Stimulated activated memory B cell treated with anti-CD40 and anti-IgM and Interleukin-4, amounts not matched to agents 10 μg/mL and 1 μg/mL and 100 μg/mL, for 72 hours (primary cell): ENCODE data around the gene CFAP45.

Source experiments
- ATAC-seq: fragments of 150-1000 bp; cut with Tn5 transposase; 2 replicates; pipeline ENCODE4 v1.10.0; 2021
- H3K27ac Mint-ChIP-seq: one replicate; pipeline ENCODE4 v1.8.0; 2022; ENCODE audit warnings: mild to moderate bottlenecking, mixed read lengths
- H3K27me3 Mint-ChIP-seq: one replicate; pipeline ENCODE4 v1.8.0; 2022; ENCODE audit warnings: mixed read lengths
- H3K36me3 Mint-ChIP-seq: one replicate; pipeline ENCODE4 v1.8.0; 2022; ENCODE audit warnings: mixed read lengths
- H3K4me1 Mint-ChIP-seq: one replicate; pipeline ENCODE4 v1.8.0; 2022; ENCODE audit warnings: mixed read lengths
- H3K4me3 Mint-ChIP-seq: one replicate; pipeline ENCODE4 v1.8.0; 2022; ENCODE audit warnings: mild to moderate bottlenecking, moderate library complexity, mixed read lengths
- H3K9me3 Mint-ChIP-seq: one replicate; pipeline ENCODE4 v1.8.0; 2022; ENCODE audit warnings: mixed read lengths

Gene CFAP45

DNA sequence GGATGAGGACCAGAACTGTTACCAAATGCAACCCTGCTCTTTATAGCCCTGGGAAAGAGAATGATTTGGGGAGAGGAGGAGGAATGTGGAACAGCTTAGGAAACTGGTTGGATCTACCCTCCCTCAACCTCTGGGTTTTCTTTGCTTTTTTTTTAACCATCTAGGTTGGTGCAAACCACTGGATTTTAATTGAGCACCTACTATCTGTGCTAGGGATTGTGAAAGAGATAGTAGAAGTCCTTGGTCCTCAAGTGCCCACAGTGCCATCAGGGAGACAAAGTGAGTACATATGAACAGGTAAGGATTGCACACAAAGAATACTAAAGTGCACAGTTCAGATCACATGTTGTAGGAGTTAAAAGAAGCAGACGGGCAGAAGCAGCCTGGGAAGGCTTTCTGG is 20.7 kb upstream of the CFAP45 start:
- peak overlapping the region; percentile 95 for H3K4me3 Mint-ChIP-seq
- peaks cover 65% of the 10 kb centered on the region for H3K36me3 Mint-ChIP-seq

DNA sequence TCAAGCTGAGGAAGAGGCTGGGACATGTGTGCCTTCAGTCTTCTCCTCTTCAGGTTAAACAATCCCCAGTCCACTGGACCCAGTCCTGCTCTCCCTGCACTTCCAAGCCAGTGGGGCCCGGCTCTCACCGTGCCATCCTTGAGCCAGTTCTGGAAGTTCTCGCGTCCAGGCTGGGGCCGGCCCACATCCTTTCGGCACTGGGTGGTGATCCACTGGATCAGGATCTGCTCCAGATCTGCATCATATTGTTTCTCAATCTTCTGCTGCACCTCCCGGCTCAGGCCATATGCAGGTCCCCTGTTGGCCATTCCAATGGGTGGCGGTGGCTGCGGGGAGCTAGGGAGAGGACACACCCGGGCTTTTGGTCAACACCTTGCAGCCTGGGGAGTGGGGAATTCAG is 20.2 kb upstream of the CFAP45 start:
- Mint-ChIP-seq H3K36me3 (peaks cover 66% of the 10 kb centered on the region), H3K4me1 (peaks cover 75% of the 10 kb centered on the region), H3K4me3 (peak overlapping the region; percentile 95), H3K27ac (peak overlapping the region; percentile 96), H3K27me3 (no peaks in the 10 kb centered on the region), H3K9me3 (no peaks in the 10 kb centered on the region)
- no peak for ATAC-seq

More for the DNA sequence above, 20.7 kb upstream of the CFAP45 start:
- ATAC-seq, result no peak
- Mint-ChIP-seq H3K27me3 (no peaks in the 10 kb centered on the region), H3K9me3 (no peaks in the 10 kb centered on the region), H3K27ac (peak overlapping the region; percentile 96), H3K4me1 (peaks cover 74% of the 10 kb centered on the region)

DNA sequence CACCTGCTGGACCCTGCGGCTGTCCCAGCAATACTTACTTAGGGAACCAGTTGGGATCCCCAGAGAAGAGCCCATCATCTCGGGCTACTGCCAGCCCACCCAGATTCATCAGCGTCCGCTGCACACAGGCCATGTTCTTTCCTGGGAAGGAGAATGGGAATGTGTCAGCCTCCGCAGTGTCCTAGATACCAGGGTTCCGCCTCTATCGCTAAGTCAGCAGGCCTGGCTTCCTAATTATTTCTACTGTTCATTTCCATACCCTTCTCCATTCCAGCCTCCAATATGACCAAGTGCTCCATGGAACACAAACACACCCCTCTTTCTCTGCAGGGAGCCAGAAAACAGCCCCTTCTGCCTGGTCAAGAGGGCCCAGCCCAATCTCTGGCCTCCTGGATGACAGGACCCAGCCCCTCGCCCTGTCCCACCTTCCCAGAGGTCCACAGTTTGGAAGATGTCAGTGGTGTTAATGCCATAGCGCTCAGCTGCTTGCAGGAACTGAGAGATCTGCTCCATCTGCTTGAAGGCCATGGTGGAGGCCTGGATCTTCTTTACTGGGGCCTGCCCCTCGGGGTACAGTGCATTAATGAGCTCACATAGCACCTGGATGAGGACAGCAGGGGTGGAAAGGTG is 19.4 kb upstream of the CFAP45 start:
- Mint-ChIP-seq H3K9me3 (no peaks in the 10 kb centered on the region), H3K36me3 (peaks cover 70% of the 10 kb centered on the region), H3K27ac (peak overlapping the region; percentile 96), H3K4me1 (peaks cover 80% of the 10 kb centered on the region), H3K4me3 (no peak overlapping the region), H3K27me3 (no peaks in the 10 kb centered on the region)
- ATAC-seq, result no peak

DNA sequence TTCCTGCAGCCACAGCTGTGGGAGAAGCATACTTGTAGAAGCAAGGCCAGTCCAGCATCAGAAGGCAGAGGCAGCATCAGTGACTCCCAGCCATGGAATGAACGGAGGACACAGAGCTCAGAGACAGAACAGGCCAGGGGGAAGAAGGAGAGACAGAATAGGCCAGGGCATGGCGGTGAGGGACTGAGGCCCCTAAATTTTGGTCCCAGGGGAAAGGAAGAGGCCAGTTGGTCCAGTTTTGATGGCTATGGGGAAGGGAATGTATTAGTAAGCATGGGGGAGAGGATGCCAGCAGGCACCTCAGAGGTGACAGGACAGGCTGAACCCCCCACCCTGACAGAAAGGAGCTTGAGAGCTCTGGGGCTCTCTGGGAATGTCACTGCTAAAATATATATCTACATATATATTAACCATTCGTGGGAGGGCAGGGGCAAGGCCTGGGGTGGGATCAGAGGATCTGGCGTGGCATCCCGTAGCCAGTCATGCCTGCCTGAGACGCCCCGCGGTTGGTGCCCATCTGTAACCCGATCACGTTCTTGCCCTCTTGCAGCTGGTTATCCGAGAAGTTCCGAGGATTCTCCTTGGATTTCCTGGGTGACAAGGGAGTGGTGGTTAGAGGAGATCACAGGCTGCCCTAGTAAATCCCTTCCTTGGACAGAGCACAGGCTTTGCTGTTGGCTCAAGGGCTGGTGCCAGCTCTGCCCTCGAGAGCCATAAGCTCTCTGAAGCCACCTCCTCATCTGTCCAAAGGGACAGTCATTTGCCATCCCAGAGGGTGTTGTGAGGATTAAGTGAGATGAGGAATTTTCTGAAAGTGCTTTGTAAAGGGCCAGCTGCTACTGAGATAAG is 18.6 kb upstream of the CFAP45 start:
- no peak for ATAC-seq
- H3K4me3 Mint-ChIP-seq, result no peak overlapping the region
- peak overlapping the region; percentile 96 for H3K27ac Mint-ChIP-seq

DNA sequence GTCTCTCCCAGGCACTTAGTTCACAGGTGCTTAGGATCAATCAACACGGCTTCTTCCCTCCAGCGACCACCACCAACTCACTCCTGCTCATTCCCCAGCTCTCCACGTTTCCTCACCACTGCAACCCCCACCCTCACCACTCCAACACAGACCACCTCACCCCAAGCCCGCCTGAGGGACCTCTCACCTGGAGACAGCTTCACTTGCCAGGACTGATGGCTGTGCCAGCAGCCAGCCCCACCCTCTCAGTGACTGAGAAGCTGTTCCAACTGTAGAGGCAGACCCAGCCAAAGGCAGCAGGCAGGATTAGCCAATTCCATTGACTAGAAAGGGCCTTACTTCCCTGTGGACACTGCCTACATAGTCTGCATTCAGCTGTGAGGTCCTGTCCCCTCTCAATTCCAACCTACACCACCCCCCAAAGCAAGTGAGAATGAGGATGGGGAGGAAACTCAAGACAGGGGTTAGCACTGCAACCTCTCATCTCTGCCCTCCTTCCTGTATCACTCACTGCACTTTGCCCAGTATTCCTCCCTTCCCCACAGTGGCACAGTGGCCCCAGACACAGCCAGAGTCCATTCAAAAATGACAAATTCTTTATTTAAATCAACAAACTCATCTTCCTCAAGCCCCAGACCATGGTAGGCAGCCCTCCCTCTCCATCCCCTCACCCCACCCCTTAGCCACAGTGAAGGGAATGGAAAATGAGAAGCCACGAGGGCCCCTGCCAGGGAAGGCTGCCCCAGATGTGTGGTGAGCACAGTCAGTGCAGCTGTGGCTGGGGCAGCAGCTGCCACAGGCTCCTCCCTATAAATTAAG is 17.8 kb upstream of the CFAP45 start:
- Mint-ChIP-seq H3K4me3 (no peak overlapping the region), H3K9me3 (no peaks in the 10 kb centered on the region), H3K27ac (peak overlapping the region; percentile 96), H3K4me1 (peaks cover 82% of the 10 kb centered on the region), H3K27me3 (no peaks in the 10 kb centered on the region), H3K36me3 (peaks cover 61% of the 10 kb centered on the region)
- ATAC-seq, result no peak

More for the DNA sequence above, 18.6 kb upstream of the CFAP45 start:
- Mint-ChIP-seq H3K4me1 (peaks cover 82% of the 10 kb centered on the region), H3K27me3 (no peaks in the 10 kb centered on the region), H3K36me3 (peaks cover 69% of the 10 kb centered on the region), H3K9me3 (no peaks in the 10 kb centered on the region)

DNA sequence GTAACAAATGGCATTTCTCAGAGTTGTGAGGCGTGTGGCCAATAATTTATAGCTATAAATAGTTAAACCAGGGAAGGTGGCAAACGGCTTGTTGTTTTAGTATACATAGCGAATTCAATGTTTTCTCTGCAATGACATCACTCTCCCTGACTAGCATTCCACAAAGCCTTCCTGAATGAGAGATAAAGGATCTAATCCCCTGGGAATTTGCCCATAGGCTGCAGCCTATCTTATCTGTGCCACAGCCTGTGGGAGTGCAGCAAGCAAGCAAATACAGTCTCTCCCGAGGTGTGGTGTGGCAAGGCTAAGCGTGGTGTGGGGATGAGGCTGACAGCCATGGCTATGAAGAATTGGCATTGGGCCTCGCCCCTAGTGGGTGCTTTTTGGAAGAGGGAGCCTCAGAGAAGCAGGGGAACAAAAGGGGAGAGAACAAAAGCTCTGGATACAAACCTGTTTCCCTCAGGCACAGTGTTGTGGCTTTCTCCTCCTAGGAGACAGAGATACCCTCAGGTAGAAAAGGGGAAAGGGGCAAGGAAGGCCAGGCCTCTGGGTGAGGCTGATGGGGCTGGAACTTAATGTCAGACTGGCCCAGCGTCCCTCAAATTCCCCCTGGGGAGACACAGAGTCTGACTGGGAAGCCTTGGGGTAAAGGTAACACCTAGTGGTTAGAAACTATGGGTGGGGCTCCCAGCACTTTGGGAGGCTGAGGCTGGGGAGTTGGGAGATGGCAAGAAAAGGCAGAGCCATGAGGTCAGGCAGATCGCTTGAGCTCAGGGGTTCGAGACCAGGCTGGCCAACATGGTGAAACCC is 16.5 kb upstream of the CFAP45 start:
- Mint-ChIP-seq H3K9me3 (no peaks in the 10 kb centered on the region), H3K27me3 (no peaks in the 10 kb centered on the region), H3K4me3 (no peak overlapping the region), H3K4me1 (peaks cover 82% of the 10 kb centered on the region), H3K27ac (peak overlapping the region; percentile 43), H3K36me3 (peaks cover 60% of the 10 kb centered on the region)
- no peak for ATAC-seq

DNA sequence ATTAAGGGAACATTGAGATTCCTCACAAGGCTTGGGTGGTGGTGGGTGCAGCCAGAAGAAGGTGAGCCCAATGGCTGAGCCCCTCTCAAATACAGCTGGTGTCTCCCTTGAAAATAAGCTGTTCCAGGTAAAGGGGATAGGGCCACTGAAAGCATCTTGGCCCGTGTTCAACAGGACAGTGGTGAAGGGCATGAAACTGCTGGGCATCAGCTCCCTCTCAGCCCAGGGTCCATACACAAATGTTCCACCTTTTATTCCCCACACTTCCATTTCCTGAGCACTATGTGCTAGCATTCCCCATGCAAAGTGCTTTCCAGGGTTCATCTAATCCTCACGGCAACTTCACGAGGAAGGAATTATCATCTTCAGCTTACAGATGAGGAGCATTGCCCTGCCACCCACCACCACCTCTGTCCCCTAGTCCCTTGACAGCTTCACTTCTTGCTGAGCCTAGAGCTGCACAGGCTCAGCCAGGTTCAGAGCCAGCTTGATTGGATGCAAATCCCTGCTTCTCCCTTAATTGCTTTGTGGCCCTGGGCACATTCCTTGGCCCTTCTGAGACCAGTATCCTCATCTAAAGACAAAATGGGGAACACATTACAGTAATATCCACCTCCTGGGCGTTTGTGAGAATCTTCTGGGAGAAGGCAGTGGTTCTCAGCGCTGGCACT is 15.7 kb upstream of the CFAP45 start:
- H3K36me3 Mint-ChIP-seq, result peaks cover 57% of the 10 kb centered on the region

DNA sequence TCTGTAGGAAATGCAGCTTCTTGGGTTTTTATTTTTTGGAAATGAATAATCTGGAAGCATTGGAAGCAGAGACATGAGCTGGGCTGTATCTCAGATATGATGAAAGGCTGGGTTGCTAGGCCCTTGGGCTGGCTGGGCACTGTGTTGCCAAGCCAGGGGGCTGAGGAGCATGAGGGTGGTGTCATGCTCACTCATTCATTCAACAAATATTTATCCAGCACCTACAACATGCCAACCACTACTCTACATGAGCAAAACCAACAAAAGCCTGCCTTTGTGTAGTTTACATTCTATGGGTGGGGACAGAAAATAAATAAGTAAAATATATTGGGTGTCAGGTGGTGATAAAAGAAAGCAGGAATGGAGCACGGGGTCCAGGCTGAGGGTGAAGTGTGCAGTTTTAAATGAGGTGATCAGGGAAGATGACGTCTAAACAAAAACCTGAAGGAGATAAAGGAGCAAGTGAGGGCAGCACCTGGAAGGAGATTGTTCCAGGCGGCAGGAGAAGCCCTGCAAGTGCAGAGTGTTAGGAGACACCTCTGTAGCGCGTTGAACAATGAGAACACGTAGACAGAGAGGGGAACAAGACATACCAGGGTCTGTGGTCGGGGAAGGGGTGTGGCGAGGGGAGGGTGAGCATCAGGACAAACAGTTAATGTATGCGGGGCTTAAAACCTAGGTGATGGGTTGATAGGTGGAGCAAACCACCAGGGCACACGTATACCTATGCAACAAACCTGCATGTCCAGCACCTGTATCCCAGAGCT is 14.5 kb upstream of the CFAP45 start:
- Mint-ChIP-seq H3K36me3 (peaks cover 44% of the 10 kb centered on the region), H3K4me3 (no peak overlapping the region), H3K4me1 (peaks cover 81% of the 10 kb centered on the region)

More for the DNA sequence above, 15.7 kb upstream of the CFAP45 start:
- H3K9me3 Mint-ChIP-seq, result no peaks in the 10 kb centered on the region
- H3K4me3 Mint-ChIP-seq, result no peak overlapping the region
- no peak for ATAC-seq
- H3K4me1 Mint-ChIP-seq, result peaks cover 82% of the 10 kb centered on the region
- peak overlapping the region; percentile 43 for H3K27ac Mint-ChIP-seq
- H3K27me3 Mint-ChIP-seq, result no peaks in the 10 kb centered on the region

DNA sequence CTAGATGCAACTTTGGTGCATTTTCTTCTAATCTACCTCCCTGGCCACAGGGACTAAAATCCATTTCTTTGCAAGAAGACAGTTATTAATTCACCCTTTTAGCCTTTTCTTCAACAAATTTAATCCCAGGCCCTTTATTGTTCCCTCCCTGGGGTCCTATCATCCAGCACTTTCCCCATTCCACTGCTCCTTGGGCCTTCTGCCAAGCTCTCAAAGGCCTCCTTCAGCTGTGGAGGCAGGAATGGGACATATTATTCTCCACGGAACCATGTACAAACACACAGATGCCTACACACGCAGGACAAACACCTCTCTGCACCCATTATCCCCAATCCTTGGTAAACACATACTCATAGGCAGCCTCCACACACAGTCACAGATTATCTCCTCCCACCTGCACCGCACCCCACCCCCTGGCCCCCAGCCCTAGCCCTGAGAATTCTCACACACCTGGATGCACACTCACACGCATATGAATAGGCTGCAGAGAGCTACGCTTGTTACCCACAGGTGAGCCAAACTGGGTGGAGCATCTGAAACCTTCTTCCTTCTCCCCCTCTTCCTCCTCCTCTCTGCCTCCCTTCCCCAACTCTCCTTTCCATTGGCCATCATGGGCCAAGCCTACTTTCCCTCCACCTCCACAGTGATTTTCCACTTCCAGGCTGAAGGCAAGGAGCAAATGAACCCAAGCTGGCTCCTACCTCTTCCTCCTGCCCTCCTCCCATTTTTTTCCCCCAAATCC is 13.7 kb upstream of the CFAP45 start:
- ATAC-seq, result no peak
- peaks cover 38% of the 10 kb centered on the region for H3K36me3 Mint-ChIP-seq
- peaks cover 81% of the 10 kb centered on the region for H3K4me1 Mint-ChIP-seq
- no peaks in the 10 kb centered on the region for H3K9me3 Mint-ChIP-seq
- H3K27ac Mint-ChIP-seq, result peak overlapping the region; percentile 81
- no peak overlapping the region for H3K4me3 Mint-ChIP-seq
- H3K27me3 Mint-ChIP-seq, result no peaks in the 10 kb centered on the region

More for the DNA sequence above, 14.5 kb upstream of the CFAP45 start:
- Mint-ChIP-seq H3K27ac (peak overlapping the region; percentile 81), H3K9me3 (no peaks in the 10 kb centered on the region), H3K27me3 (no peaks in the 10 kb centered on the region)
- ATAC-seq, result no peak

DNA sequence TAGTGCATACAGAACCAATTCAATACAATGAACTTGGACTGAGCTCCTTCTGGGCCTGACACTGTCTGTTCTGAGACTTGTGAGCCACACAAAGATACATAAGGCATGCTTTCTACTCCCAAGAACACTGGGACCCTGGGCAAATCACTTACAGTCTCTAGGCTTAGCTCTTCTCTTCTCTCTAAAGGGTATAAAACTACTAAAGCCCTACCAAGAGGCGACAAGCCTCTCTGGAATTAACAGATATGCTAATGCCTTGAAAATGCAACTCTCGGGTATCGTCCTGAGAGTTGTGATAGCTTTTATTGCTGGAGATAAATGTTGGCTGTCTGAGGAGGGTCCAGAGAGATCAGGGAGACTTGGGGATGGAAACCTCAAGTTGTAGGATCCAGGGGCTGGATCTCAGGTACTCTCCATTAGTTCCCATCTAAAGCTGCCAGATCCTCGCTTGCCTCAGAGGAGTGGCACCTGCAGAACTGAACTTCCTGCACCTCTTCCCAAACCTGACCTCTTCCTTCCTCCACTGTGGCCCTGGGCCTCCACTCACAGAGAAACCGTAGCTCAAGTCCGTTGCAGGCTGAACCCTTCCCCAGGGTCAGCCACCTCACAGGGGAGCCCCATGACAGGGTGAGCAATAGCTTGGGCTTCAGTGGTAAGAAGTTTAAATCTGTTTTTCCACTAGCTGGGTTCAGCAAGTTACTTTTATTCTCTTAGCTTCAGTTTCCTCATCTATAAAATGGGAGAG is 11.5 kb upstream of the CFAP45 start:
- Mint-ChIP-seq H3K4me3 (no peak overlapping the region), H3K27me3 (no peaks in the 10 kb centered on the region), H3K36me3 (peaks cover 20% of the 10 kb centered on the region), H3K9me3 (no peaks in the 10 kb centered on the region), H3K4me1 (peaks cover 64% of the 10 kb centered on the region), H3K27ac (peak overlapping the region; percentile 81)
- no peak for ATAC-seq

DNA sequence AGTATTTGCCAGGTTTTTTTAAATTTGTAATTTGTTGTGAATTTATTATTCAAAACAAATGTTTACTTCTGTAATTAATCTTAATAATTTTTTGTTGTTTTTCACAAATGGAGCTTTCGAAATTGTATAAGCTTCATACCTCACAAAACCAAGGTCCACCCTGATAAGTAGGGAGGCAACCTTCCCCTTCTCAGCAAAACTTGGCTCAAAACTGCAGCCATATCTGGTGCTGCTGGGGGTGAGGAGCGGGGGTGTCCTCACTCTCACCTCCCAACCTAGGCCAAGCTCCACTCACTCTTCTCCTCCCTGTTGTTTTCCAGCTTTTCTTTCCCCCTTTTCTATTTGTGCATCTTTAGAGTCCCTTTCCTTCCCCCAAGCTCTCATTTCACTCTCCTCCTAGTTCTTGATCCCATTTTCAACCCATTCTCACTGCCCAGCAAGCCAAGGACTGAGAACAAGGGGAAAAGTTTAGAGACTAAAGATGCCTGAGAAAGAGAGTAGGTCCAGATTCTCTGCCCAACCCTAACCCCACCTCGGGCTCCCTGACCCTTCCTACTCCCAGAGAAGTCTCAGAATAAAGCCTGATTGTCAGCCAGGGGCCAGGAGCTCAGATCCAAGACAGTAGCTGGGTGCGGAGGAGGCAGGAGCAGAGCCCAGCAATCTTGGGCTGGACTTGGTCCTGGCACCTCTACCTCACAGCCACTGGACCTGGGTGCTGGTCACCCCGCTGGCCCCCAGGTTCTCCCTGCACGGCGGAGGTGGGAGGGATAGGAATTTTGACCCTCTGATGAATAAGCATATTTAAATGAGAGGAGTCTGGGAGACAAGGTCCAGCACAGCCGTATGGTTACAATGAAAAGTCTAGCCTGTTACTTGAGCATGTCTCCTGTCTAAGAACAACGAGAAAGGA is 8.3 kb upstream of the CFAP45 start:
- Mint-ChIP-seq H3K4me1 (peaks cover 37% of the 10 kb centered on the region), H3K27me3 (no peaks in the 10 kb centered on the region), H3K4me3 (no peak overlapping the region), H3K36me3 (no peaks in the 10 kb centered on the region), H3K27ac (peak overlapping the region; percentile 5), H3K9me3 (no peaks in the 10 kb centered on the region)
- no peak for ATAC-seq

DNA sequence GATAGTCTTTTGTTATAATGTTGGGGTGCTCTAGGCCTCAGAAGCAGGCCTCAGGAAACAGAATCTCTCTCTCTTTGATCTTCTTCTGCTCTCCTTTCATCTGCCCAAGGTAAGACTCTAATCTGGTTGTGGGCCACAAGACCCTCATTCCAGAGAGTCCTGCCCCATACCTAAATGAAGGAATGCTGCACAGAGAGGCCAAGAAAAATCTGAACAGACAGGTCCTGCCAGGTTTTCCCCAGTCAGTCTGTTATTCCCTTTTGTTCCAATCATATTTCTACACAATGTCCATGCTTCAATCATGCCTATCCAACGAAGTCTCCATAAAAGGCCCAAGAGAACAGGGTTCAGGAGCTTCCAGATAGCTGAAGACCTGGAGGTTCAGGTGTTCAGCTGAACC is 7.0 kb upstream of the CFAP45 start:
- no peaks in the 10 kb centered on the region for H3K27me3 Mint-ChIP-seq
- no peaks in the 10 kb centered on the region for H3K36me3 Mint-ChIP-seq
- no peak for ATAC-seq
- peaks cover 24% of the 10 kb centered on the region for H3K4me1 Mint-ChIP-seq
- H3K9me3 Mint-ChIP-seq, result no peaks in the 10 kb centered on the region
- H3K4me3 Mint-ChIP-seq, result no peak overlapping the region
- H3K27ac Mint-ChIP-seq, result peak overlapping the region; percentile 6
